WI38 (cell line): Measurements from ENCODE around the gene ARHGEF28.

Source experiments
- H3K4me3 ChIP-seq: 2 replicates; pipeline ENCODE4 v1.5.1; 2011; ENCODE audit warnings: low read depth, mild to moderate bottlenecking, control low read depth, low read length
- CTCF ChIP-seq: IDR thresholded peaks from 2 replicates; pipeline ENCODE4 v1.5.1; 2012; ENCODE audit warnings: low read depth, mild to moderate bottlenecking, control low read depth, low read length

The ARHGEF28 gene

GRCh38 chr5:73890569-73890968 lies 264.6 kb downstream of the ARHGEF28 start:
- no peak for TF ChIP-seq CTCF
- no peak overlapping the region for H3K4me3 ChIP-seq

- TF ChIP-seq CTCF, result no peak
- no peak overlapping the region for H3K4me3 ChIP-seq
Observed at GRCh38 chr5:73892218-73892617, 266.2 kb downstream of the ARHGEF28 start.

GRCh38 chr5:73892806-73893205 lies 266.8 kb downstream of the ARHGEF28 start:
- H3K4me3 ChIP-seq, result no peak overlapping the region
- no peak for TF ChIP-seq CTCF

GRCh38 chr5:73893813-73894212 lies 267.8 kb downstream of the ARHGEF28 start:
- TF ChIP-seq CTCF, result no peak
- no peak overlapping the region for H3K4me3 ChIP-seq

- TF ChIP-seq CTCF, result no peak
- H3K4me3 ChIP-seq, result no peak overlapping the region
Observed at GRCh38 chr5:73894860-73895259, 268.9 kb downstream of the ARHGEF28 start.

GRCh38 chr5:73895471-73895870 lies 269.5 kb downstream of the ARHGEF28 start:
- H3K4me3 ChIP-seq, result no peak overlapping the region
- TF ChIP-seq CTCF, result no peak

- no peak for TF ChIP-seq CTCF
- no peak overlapping the region for H3K4me3 ChIP-seq
Observed at GRCh38 chr5:73896097-73896496, 270.1 kb downstream of the ARHGEF28 start.
